ENCODE data around the gene DNAH1. TPM values are rescaled to one million over a fixed set of nuclear protein-coding genes. Genes with fewer than 3 reads are reported as not detected.

Gene DNAH1
- total RNA-seq, 1 donor from 2014 or later: 8.2 TPM

GRCh38 chr3:52305926-52306325, 10.2 kb upstream of the DNAH1 start:
- no peaks in the 10 kb centered on the region for H3K36me3 Mint-ChIP-seq
- H3K27me3 Mint-ChIP-seq (ENCODE audit: low read depth): no peaks in the 10 kb centered on the region
- DNase-seq (ENCODE audit: low spot score in 2 of 2, unreplicated experiment in 2 of 2): no peak
- no peaks in the 10 kb centered on the region for H3K9me3 Mint-ChIP-seq
- H3K4me1 Mint-ChIP-seq: peaks cover 19% of the 10 kb centered on the region
- no peak for TF ChIP-seq CTCF (IDR thresholded peaks at IDR 0.05; ENCODE audit: unreplicated experiment)
- no peak overlapping the region for H3K27ac Mint-ChIP-seq
- H3K4me3 Mint-ChIP-seq: no peak overlapping the region

- Mint-ChIP-seq H3K4me1 (peaks cover 22% of the 10 kb centered on the region), H3K36me3 (no peaks in the 10 kb centered on the region), H3K9me3 (no peaks in the 10 kb centered on the region), H3K4me3 (no peak overlapping the region), H3K27ac (no peak overlapping the region), H3K27me3 (ENCODE audit: low read depth) (no peaks in the 10 kb centered on the region)
- TF ChIP-seq CTCF (IDR thresholded peaks at IDR 0.05; ENCODE audit: unreplicated experiment): no peak
- DNase-seq (ENCODE audit: low spot score in 2 of 2, unreplicated experiment in 2 of 2): no peak
Measured at GRCh38 chr3:52306978-52307377, 9.1 kb upstream of the DNAH1 start.

- H3K4me1 Mint-ChIP-seq: peaks cover 20% of the 10 kb centered on the region
- H3K4me3 Mint-ChIP-seq: no peak overlapping the region
- TF ChIP-seq CTCF (IDR thresholded peaks at IDR 0.05; ENCODE audit: unreplicated experiment): no peak
- no peaks in the 10 kb centered on the region for H3K36me3 Mint-ChIP-seq
- H3K27me3 Mint-ChIP-seq (ENCODE audit: low read depth): no peaks in the 10 kb centered on the region
- H3K9me3 Mint-ChIP-seq: no peaks in the 10 kb centered on the region
- no peak overlapping the region for H3K27ac Mint-ChIP-seq
- DNase-seq (ENCODE audit: low spot score in 2 of 2, unreplicated experiment in 2 of 2): no peak
Measured at GRCh38 chr3:52308308-52308707, 7.8 kb upstream of the DNAH1 start.

GRCh38 chr3:52310861-52311575, 5.1 kb upstream of the DNAH1 start:
- no peaks in the 10 kb centered on the region for H3K9me3 Mint-ChIP-seq
- H3K4me3 Mint-ChIP-seq: no peak overlapping the region
- no peaks in the 10 kb centered on the region for H3K36me3 Mint-ChIP-seq
- H3K27ac Mint-ChIP-seq: no peak overlapping the region
- TF ChIP-seq CTCF (IDR thresholded peaks at IDR 0.05; ENCODE audit: unreplicated experiment): no peak
- peaks cover 20% of the 10 kb centered on the region for H3K4me1 Mint-ChIP-seq
- DNase-seq (ENCODE audit: low spot score in 2 of 2, unreplicated experiment in 2 of 2): no peak
- no peaks in the 10 kb centered on the region for H3K27me3 Mint-ChIP-seq (ENCODE audit: low read depth)

GRCh38 chr3:52311576-52312119, 4.5 kb upstream of the DNAH1 start:
- Mint-ChIP-seq H3K9me3 (no peaks in the 10 kb centered on the region), H3K36me3 (no peaks in the 10 kb centered on the region), H3K27ac (no peak overlapping the region), H3K4me1 (peaks cover 20% of the 10 kb centered on the region), H3K4me3 (no peak overlapping the region), H3K27me3 (ENCODE audit: low read depth) (no peaks in the 10 kb centered on the region)
- DNase-seq (ENCODE audit: low spot score in 2 of 2, unreplicated experiment in 2 of 2): no peak
- no peak for TF ChIP-seq CTCF (IDR thresholded peaks at IDR 0.05; ENCODE audit: unreplicated experiment)

Measured in mesothelial cell of epicardium (in vitro differentiated cells).